Embryonic facial prominence (tissue), 1 donor: Measurements from ENCODE around the gene ITGA2B.
"Not testable (repeated sequence)": the region's sequence is repeated elsewhere in the genome, so short reads cannot be mapped to it uniquely, and the experiment has no call there.

Experiments
- DNase-seq: peaks from one replicate; pipeline ENCODE4 v3.0.0-alpha.2; 2016; ENCODE audit errors: extremely low spot score

The ITGA2B gene

DNA sequence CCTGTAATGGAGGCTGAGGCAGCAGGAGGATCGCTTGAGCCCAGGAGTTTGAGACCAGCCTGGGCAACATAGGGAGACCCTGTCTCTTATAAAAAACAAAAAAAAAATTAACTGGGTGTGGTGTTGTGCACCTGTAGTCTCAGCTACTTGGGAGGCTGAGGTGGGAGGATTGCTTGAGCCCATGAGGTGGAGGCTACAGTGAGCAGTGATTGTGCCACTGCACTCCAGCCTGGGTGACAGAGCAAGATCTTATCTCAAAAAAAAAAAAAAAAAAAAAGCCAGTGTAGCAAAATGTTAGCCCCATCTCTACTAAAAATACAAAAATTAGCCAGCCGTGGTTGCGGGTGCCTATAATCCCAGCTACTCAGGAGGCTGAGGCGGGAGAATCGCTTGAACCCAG lies 59.2 kb downstream of the ITGA2B start:
- not testable (repeated sequence) for DNase-seq

DNA sequence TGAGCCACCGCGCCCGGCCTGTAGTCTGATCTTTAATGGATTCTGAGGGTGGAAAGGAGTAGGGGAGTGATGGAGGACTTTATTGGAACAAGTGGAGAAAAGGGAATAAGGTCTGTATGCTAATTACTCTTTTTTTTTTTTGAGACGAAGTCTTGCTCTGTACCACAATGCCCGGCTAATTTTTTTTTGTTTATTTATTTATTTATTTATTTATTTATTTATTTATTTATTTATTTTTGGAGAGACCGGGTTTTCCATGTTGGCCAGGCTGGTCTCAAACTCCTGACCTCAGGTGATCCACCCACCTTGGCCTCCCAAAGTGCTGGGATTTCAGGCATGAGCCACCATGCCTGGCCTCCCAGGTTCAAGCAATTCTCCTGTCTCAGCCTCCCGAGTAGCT lies 59.9 kb downstream of the ITGA2B start:
- not testable (repeated sequence) for DNase-seq

DNA sequence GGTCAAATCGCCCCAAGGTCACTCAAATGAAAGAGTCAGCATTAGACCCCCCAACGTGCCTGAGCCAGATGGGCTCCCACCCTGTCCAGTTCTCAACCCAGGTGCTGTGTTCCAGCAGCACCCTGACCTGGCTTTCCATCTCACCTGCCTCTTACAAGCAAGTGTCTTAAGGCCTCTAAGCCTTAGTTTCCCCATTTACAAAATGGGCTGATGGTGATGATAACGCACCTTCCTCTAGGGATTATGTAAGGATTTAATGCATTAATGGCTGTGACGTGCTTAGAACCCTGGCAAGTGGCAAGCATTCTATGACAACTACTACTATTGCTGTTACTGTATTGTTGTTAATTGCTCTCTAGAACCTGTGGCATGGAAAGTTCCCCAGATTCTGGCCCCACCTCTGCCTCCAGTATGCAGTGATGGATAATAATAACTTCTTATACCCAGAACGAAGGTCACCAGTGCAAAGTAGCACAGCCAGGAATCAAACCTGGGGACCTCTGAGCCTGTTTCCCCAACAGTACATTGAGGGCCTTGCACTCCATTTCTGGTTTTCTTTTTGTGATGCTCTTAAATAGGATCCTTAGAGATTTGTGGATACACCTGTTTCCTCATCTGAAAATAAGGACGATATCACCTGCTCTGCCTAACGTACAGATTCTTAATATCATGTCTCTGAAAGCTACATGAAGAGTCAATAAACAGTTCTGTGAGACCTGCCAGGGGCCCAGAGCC lies 61.6 kb downstream of the ITGA2B start:
- DNase-seq = no peak

DNA sequence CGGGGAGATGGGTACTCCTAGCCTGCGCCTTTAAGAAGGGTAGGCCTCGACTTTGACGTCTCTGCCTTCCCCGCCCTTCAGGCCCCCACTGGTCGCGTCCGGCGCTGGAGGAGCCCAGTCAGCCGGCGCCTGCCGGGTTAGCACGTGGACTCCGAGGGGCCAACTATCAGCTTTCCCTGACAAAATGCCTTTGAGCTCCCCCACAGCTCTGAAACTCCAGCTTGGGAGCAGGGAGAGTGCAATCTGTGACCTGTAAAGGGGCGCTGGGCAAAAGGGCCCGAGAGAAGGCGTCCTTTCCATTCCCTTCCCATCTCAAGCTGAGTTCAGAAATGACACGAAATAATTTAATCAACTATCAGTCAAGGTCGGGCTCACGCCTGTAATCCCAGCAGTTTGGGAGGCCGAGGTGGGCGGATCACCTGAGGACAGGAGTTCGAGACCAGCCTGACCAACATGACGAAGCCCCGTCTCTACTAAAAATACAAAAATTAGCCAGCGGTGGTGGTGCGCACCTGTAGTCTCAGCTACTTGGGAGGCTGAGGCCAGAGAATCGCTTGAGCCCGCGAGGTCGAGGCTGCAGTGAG lies 62.5 kb downstream of the ITGA2B start:
- DNase-seq = peak; percentile 91

DNA sequence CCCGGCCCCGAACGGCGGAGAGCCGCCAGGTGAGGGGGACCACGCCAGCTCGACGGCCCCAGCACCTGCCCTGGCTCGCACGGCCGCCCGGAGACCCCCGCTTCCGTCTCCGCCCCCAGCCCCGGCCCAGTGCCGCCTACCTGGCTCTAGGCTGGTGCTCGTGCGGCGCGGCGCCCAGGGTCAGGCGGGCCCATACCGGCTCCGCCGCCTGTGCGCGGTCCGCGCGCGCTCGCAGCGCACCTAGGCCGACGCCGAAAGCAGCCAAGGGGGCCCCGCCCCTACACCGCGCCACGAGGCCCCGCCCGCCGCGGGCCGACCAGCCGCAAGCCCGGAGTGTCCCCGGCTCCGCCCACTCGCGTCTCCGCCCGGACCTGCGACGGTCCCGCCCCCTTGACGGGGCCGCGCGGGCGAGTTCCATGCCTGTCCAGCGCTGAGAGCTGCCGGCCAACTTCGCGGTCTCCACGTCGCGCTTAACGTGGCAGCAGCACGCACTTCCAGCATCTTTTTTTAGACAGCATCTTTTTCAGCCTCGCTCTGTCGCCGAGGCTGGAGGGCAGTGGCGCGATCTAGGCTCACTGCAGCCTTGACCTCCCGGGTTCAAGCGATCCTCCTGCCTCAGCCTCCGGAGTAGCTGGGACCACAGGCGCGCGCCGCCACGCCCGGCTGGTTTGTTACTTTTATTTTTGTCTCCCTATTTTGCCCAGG lies 64.7 kb downstream of the ITGA2B start, which contains the start of gene SLC25A39:
SLC25A39 (minus strand) TSS at position 253 of the 705 bp plus-strand sequence. CDS start 1,261 bp downstream, outside the sequence.
- peak; percentile 77 for DNase-seq

DNA sequence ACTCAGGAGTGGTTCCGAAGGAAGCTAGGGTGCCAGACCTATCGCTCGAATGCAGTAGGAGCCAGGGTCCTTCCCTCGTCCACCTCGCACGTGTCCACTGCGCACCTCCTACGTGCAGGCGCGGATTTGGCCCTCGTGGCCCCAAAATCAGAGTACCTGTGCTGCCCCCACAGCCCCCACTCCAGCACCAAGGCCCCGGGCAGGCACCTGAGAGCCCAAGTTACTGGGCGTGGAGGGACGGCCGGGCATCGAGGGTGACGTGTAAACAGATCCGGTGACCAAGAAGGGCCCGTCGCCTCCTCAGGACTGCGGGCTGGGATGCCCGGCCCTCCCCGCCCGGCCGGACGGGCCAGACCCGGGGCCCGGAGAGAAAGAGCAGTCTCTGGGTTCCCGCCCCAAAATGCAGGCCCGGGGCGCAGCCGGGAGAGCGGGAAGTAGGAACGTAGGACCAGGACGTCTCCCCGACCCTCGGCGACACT lies 65.3 kb downstream of the ITGA2B start:
- DNase-seq = no peak

DNA sequence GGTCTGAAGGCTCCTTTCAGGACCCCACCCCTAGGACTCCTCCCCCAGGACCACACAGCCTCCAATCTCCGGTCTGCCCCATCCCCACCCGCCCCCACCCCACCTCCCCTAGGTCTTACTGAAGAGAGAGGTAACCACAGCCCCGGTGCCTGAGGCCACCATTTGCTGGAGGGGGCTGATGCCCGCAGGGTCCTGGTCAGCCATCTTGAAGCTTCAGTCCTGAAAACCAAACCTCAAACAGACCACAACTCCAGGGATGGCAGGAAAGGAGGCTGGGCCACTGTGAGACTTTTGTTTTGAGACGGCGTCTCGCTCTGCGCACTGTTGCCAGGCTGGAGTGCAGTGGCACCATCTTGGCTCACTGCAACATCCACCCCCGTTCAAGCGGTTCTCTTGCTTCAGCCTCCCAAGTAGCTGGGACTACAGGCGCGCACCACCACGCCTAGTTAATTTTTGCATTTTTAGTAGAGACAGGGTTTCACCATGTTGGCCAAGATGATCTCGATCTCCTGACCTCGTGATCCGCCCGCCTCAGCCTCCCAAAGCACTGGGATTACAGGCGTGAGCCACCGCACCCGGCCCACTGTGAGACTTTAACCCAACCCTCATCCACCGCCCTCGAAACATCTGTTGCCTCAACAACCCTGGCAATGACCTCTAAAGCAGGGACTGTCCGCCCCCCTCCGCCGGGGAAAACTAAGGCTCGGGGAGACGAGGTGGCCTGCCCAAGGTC lies 65.9 kb downstream of the ITGA2B start:
- no peak for DNase-seq

DNA sequence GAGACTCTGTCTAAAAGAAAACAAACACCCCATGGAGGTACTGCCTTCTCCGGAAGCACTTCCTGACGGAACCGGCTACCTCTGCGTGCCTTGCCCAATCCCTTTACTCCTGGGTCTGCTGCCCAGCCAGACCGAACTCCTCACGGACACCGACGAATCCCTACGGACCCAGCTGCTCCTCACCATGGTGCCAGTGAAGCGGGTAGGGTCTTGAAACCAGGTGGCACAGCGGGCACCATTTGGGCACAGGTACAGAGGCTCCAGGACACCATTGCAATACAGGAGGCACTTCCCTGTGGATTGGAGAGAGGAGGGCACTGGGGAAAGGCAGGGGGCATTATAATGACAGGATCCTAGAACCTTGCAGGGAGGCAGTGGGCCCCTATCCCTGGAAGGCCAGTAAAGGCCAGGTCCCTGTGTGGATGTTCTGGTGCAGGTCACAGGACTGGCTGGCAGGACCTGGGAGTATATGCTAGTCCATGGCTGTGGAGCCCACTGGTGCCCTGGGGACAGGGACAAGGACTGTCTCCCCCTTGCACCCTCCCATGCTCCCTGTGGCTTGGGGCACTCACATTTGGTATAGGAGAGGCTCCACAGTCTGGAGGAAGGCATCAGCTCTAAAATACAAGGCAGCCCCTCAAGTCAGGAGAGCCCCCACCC lies 67.1 kb downstream of the ITGA2B start:
- DNase-seq = no peak
